GM23338 (cell line): ENCODE data around the gene CFAP65. TPM values are rescaled to one million over a fixed set of nuclear protein-coding genes. Genes with fewer than 3 reads are reported as not detected.

Experiments used
- ATAC-seq: fragments of 200-7000 bp; cut with Tn5 transposase; 3 replicates; pipeline ENCODE4 v1.9.1; 2020
- DNase-seq: peaks from one replicate; pipeline ENCODE4 v3.0.0-alpha.2; 2015; ENCODE audit warnings: low spot score
- H2AFZ ChIP-seq: fragments of 200-600 bp; sonication (generic); 2 replicates; pipeline ENCODE4 v1.8.0; 2016; ENCODE audit warnings: antibody characterized with exemption, mild to moderate bottlenecking, moderate library complexity
- H3F3A ChIP-seq: fragments of 200-600 bp; sonication (generic); replicated peaks from 2 replicates; pipeline ENCODE4 v1.8.0; 2017; ENCODE audit warnings: antibody characterized with exemption, mixed run types, low read depth
- H3K27ac ChIP-seq: fragments of 200-600 bp; sonication (generic); 2 replicates; pipeline ENCODE4 v1.6.1; 2016; ENCODE audit warnings: low read depth
- H3K27me3 ChIP-seq: fragments of 200-600 bp; sonication (generic); 2 replicates; pipeline ENCODE4 v1.8.0; 2016; ENCODE audit warnings: mild to moderate bottlenecking, mixed run types, moderate library complexity; ENCODE audit not compliant: insufficient read depth
- H3K36me3 ChIP-seq: fragments of 200-600 bp; sonication (generic); 2 replicates; pipeline ENCODE4 v1.8.0; 2016; ENCODE audit warnings: mild to moderate bottlenecking; ENCODE audit not compliant: insufficient read depth
- H3K4me1 ChIP-seq: fragments of 200-600 bp; sonication (generic); 2 replicates; pipeline ENCODE4 v1.8.0; 2016; ENCODE audit warnings: mild to moderate bottlenecking, moderate library complexity; ENCODE audit not compliant: insufficient read depth
- H3K4me2 ChIP-seq: fragments of 200-600 bp; sonication (generic); 2 replicates; pipeline ENCODE4 v1.7.1; 2017; ENCODE audit warnings: mixed run types
- H3K4me3 ChIP-seq: fragments of 200-600 bp; sonication (generic); 2 replicates; pipeline ENCODE4 v1.6.1; 2016; ENCODE audit warnings: mixed run types
- H3K79me2 ChIP-seq: fragments of 200-600 bp; sonication (generic); replicated peaks from 2 replicates; pipeline ENCODE4 v1.8.0; 2017; ENCODE audit warnings: mild to moderate bottlenecking; ENCODE audit not compliant: insufficient read depth
- H3K9me2 ChIP-seq: fragments of 200-600 bp; sonication (generic); 2 replicates; pipeline ENCODE4 v1.8.0; 2017; ENCODE audit not compliant: insufficient read depth
- H4K20me1 ChIP-seq: fragments of 200-600 bp; sonication (generic); replicated peaks from 2 replicates; pipeline ENCODE4 v1.8.0; 2017; ENCODE audit warnings: mild to moderate bottlenecking; ENCODE audit not compliant: insufficient read depth
- H3K27ac Mint-ChIP-seq: 2 replicates; pipeline ENCODE4 v1.8.0; 2020; ENCODE audit warnings: inconsistent platforms, mild to moderate bottlenecking, moderate library complexity, mixed read lengths
- H3K27me3 Mint-ChIP-seq: 3 replicates; pipeline ENCODE4 v1.8.0; 2022; ENCODE audit warnings: low read depth, mild to moderate bottlenecking, moderate library complexity, mixed read lengths, inconsistent platforms; ENCODE audit not compliant: insufficient read depth, poor library complexity
- H3K36me3 Mint-ChIP-seq: 3 replicates; pipeline ENCODE4 v1.8.0; 2021; ENCODE audit warnings: low read depth, mild to moderate bottlenecking, inconsistent platforms, moderate library complexity, mixed read lengths
- H3K4me1 Mint-ChIP-seq: 3 replicates; pipeline ENCODE4 v1.8.0; 2020; ENCODE audit warnings: mild to moderate bottlenecking, inconsistent platforms, mixed read lengths
- H3K4me3 Mint-ChIP-seq: 3 replicates; pipeline ENCODE4 v1.8.0; 2021; ENCODE audit warnings: moderate library complexity, mild to moderate bottlenecking, inconsistent platforms, mixed read lengths
- H3K9me3 Mint-ChIP-seq: 3 replicates; pipeline ENCODE4 v1.8.0; 2020; ENCODE audit warnings: moderate library complexity, mild to moderate bottlenecking, inconsistent platforms, mixed read lengths
- CREB1 ChIP-seq: fragments of 250-450 bp; sonication (Bioruptor Pico); IDR thresholded peaks from 2 replicates; pipeline ENCODE4 v1.5.0; 2020; ENCODE audit warnings: low read depth, mild to moderate bottlenecking, moderate library complexity
- EZH2 ChIP-seq: fragments of 200-600 bp; sonication (generic); IDR thresholded peaks from one replicate; pipeline ENCODE4 v1.8.0; 2017; ENCODE audit warnings: antibody characterized with exemption, mild to moderate bottlenecking, low read depth; ENCODE audit not compliant: unreplicated experiment
- ZNF114 ChIP-seq: fragments of 250-450 bp; sonication (Bioruptor Pico); IDR thresholded peaks from 2 replicates; pipeline ENCODE4 v1.5.0; 2020; ENCODE audit warnings: mild to moderate bottlenecking, moderate library complexity
- ZNF331 ChIP-seq: fragments of 250-450 bp; sonication (Bioruptor Pico); IDR thresholded peaks from 2 replicates; pipeline ENCODE4 v1.5.0; 2020; ENCODE audit warnings: low read depth, mild to moderate bottlenecking, moderate library complexity
- polyA plus RNA-seq: library from polyadenylated mRNA; unstranded; fragments of >200 nt; fragmentation: Nextera tagmentation; extraction: Ambion mirVana; gene quantifications from 2 replicates; pipeline ENCODE4 v1.2.1, GENCODE V29; 2016
- total RNA-seq: library from RNA; depleted of rRNA; stranded (reverse); fragments of >200 nt; shearing (Covaris generic); gene quantifications from 2 replicates; pipeline ENCODE4 v1.2.3, GENCODE V29; 2014
- TF ChIP-seq, protein P1 (sequence below): IDR thresholded peaks from one replicate; pipeline ENCODE4 v1.6.1; 2018; ENCODE audit warnings: antibody characterized with exemption; ENCODE audit not compliant: unreplicated experiment

The CFAP65 gene
- total and polyA plus RNA-seq, 2 experiments from 2014 or later: 0.38 to 0.74 TPM

DNA sequence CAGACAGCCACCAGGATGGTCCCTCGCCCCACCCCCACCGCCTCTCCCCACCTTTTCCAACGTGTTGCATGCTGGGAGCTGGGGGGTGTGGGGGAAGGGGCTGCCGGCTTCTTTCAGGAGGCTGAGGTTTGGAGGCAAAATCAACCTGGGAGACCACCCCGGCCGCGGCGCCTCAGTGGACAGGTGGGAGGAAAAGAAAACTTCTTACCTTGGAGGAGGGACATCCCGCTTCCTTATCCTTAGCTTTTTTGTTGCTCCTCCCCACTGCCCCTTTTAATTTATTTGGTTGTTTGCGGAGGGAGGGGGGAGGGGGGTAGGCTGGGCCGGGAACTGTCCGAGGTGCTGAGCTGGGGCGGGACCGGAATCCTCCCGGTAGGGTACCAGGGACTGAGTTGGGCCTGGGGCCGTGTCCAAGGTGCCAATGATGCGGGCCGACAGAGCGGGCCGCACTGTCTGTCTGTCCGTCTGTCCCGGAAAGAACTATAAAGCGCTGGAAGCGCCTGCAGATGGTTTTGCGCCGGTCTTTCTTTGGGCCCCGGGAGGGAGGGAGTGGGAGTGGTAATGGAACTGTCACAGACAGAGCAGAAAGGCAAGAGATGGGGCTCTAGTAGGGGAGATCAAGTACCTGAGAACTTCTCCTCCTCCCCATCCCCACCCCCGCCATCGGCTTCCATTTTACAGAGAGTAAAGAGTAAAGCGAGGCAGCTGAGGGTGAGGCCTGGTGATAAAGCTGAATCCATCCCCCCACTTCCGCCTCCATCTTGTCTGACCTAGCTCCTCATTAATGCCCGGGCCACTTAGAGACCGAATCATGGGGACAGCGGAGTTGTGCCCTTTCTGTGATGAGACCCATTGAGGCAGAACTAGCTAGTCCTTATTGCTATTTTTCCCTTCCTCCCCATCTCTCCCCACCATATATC lies 79.4 kb downstream of the CFAP65 start:
- H3K4me1 Mint-ChIP-seq: peaks cover 32% of the 10 kb centered on the region
- TF ChIP-seq ZNF331 (CRISPR knock-in tag) (no peak), EZH2 (no peak), CREB1 (no peak)
- TF ChIP-seq, protein P1, sequence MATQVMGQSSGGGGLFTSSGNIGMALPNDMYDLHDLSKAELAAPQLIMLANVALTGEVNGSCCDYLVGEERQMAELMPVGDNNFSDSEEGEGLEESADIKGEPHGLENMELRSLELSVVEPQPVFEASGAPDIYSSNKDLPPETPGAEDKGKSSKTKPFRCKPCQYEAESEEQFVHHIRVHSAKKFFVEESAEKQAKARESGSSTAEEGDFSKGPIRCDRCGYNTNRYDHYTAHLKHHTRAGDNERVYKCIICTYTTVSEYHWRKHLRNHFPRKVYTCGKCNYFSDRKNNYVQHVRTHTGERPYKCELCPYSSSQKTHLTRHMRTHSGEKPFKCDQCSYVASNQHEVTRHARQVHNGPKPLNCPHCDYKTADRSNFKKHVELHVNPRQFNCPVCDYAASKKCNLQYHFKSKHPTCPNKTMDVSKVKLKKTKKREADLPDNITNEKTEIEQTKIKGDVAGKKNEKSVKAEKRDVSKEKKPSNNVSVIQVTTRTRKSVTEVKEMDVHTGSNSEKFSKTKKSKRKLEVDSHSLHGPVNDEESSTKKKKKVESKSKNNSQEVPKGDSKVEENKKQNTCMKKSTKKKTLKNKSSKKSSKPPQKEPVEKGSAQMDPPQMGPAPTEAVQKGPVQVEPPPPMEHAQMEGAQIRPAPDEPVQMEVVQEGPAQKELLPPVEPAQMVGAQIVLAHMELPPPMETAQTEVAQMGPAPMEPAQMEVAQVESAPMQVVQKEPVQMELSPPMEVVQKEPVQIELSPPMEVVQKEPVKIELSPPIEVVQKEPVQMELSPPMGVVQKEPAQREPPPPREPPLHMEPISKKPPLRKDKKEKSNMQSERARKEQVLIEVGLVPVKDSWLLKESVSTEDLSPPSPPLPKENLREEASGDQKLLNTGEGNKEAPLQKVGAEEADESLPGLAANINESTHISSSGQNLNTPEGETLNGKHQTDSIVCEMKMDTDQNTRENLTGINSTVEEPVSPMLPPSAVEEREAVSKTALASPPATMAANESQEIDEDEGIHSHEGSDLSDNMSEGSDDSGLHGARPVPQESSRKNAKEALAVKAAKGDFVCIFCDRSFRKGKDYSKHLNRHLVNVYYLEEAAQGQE: peak; percentile 75
- Histone ChIP-seq H3K79me2 (no peaks in the 10 kb centered on the region), H3K4me2 (peak overlapping the region; percentile 95), H3K4me1 (peaks cover 26% of the 10 kb centered on the region), H3K27me3 (peaks cover 72% of the 10 kb centered on the region), H2AFZ (no peak overlapping the region), H3K36me3 (no peaks in the 10 kb centered on the region), H4K20me1 (no peaks in the 10 kb centered on the region; the same call in 1 of the 2 replicates), H3K27ac (no peak overlapping the region), H3K9me2 (no peaks in the 10 kb centered on the region), H3K4me3 (peak overlapping the region; percentile 83), H3F3A (peaks cover 8% of the 10 kb centered on the region)
- H3K36me3 Mint-ChIP-seq: no peaks in the 10 kb centered on the region; the same call in 2 of the 3 replicates
- peak overlapping the region; percentile 82 for H3K4me3 Mint-ChIP-seq
- H3K27me3 Mint-ChIP-seq: peaks cover 59% of the 10 kb centered on the region
- no peak overlapping the region for H3K27ac Mint-ChIP-seq
- H3K9me3 Mint-ChIP-seq: no peaks in the 10 kb centered on the region
- DNase-seq: peak; percentile 68
- ATAC-seq: peak; percentile 8

DNA sequence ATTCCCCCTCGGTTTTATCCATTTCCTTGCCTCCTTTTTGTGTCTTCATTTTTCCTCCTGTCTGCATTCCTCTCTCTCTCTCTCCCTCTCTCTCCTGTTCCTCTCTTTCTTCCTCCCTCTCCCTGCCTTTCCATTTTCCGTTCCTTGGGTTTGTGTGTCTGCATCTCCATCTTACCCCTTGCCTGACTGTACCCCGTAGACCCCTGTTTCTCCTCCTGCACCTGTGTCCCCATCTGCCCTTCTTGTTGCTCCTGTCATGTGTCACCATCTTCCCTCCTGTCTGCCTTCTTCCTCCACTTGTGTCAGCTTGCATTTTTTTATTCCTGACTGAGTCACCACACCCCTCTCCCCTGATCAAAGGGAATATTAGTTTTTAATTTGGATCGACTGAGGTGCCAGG lies 80.1 kb downstream of the CFAP65 start:
- Mint-ChIP-seq H3K36me3 (no peaks in the 10 kb centered on the region; the same call in 2 of the 3 replicates), H3K27ac (no peak overlapping the region), H3K27me3 (peaks cover 59% of the 10 kb centered on the region), H3K9me3 (no peaks in the 10 kb centered on the region), H3K4me3 (peak overlapping the region; percentile 82), H3K4me1 (peaks cover 32% of the 10 kb centered on the region)
- H3K27ac ChIP-seq: no peak overlapping the region
- H3K4me2 ChIP-seq: peak overlapping the region; percentile 95
- DNase-seq (no peak), ATAC-seq (no peak)
- H4K20me1 ChIP-seq: no peaks in the 10 kb centered on the region; the same call in 1 of the 2 replicates
- no peaks in the 10 kb centered on the region for H3K9me2 ChIP-seq
- H2AFZ ChIP-seq: no peak overlapping the region
- no peaks in the 10 kb centered on the region for H3K79me2 ChIP-seq
- H3K4me3 ChIP-seq: peak overlapping the region; percentile 83
- peaks cover 72% of the 10 kb centered on the region for H3K27me3 ChIP-seq
- no peaks in the 10 kb centered on the region for H3K36me3 ChIP-seq
- peaks cover 26% of the 10 kb centered on the region for H3K4me1 ChIP-seq
- peaks cover 8% of the 10 kb centered on the region for H3F3A ChIP-seq
- TF ChIP-seq ZNF114 (CRISPR knock-in tag): no peak
- peak; percentile 82 for TF ChIP-seq EZH2
